Pulmonary artery endothelial cell (primary cell): ENCODE measurements around the gene RNF223. TPM values are rescaled to one million over a fixed set of nuclear protein-coding genes. Genes with fewer than 3 reads are reported as not detected.
"Not testable (repeated sequence)": the region's sequence is repeated elsewhere in the genome, so short reads cannot be mapped to it uniquely, and the experiment has no call there.

ENCODE experiments used
- DNase-seq: peaks from one replicate; pipeline ENCODE4 v3.0.0-alpha.2; 2011; ENCODE audit warnings: low read depth, low spot score
- total RNA-seq: library from RNA; depleted of rRNA; stranded (reverse); fragments of >200 nt; gene quantifications from 2 replicates; pipeline ENCODE4 v1.2.3, GENCODE V29; 2014

Gene RNF223
- total RNA-seq, 1 donor from 2014 or later: not detected

- no peak for DNase-seq
These were observed 36.5 kb upstream of the RNF223 start for GRCh38 chr1:1110561-1110971.

DNA sequence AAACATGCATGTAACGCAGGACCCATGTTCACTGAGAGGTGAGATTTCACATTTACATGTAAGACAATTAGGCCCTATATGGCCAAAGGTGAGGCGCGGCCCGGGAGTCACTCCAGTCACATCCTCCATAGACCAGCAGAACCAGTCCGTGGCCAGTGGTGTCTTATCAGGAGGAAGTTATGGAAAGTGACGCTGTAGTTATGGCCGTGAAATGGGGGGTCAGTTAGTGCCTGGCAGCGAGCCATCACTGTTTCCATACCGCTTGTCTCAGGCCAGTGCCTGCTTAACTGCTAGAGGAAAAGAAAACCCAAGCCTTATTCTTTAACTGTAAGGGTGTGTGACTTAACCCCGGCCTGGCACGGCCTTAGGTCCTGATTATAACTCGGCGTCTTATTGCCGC is 35.6 kb upstream of the RNF223 start:
- DNase-seq: no peak

GRCh38 chr1:1106510-1107221 is 32.6 kb upstream of the RNF223 start:
- DNase-seq: no peak

DNA sequence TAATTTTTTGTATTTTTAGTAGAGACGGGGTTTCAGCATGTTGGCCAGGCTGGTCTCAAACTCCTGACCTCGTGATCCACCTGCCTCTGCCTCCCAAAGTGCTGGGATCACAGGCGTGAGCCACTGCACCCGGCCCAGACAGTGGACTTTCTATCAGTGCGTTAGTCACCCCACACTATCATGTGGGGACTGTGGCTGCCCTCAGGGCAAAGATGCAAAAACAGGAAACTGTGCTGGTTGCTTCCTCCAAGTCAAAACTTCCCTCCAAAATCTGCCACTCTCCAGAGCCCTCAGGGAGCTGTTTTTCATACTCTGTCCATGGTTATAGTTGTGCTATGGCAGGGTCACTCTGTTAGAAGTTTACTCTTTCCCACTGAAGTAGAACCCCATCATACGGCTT is 30.0 kb upstream of the RNF223 start:
- DNase-seq: not testable (repeated sequence)

DNA sequence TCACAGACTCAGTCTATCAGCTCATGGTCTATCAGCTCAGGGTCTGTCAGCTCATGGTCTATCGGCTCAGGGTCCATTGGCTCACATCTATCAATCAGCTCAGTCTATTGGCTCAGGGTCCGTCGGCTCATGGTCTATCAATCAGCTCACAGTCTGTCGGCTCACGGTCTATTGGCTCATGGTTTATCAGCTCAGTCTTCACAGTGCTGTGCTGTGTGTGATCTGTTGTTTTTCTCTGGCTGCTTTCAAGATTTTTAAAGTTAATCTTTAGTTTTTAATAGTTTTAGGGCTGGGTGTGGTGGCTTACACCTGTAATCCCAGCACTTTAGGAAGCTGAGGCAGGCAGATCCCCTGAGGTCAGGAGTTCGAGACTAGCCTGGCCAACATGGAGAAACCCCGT is 27.4 kb upstream of the RNF223 start:
- DNase-seq: no peak

- DNase-seq: no peak
These were observed 26.2 kb upstream of the RNF223 start for GRCh38 chr1:1100296-1100695.

GRCh38 chr1:1099506-1100183 is 25.5 kb upstream of the RNF223 start:
- DNase-seq: no peak

GRCh38 chr1:1098681-1099421 is 24.7 kb upstream of the RNF223 start:
- DNase-seq: no peak

DNA sequence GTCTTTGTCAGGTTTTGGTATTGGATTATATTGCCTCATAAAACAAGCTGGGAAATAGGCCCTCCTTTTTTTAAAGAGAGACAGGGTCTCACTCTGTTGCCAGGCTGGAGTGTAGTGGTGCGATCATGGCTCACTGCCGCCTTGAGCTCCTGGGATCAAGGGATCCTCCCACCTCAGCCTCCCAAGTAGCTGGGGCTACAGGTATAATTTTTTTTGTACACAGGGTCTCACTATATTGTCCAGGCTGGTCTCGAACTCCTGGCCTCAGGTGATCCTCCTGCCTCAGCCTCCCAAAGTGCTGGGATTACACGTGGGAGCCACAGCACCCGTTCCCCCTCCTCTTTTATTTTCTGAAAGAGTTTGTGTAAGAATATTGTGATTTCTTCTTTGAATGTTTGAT is 22.0 kb upstream of the RNF223 start:
- not testable (repeated sequence) for DNase-seq

DNA sequence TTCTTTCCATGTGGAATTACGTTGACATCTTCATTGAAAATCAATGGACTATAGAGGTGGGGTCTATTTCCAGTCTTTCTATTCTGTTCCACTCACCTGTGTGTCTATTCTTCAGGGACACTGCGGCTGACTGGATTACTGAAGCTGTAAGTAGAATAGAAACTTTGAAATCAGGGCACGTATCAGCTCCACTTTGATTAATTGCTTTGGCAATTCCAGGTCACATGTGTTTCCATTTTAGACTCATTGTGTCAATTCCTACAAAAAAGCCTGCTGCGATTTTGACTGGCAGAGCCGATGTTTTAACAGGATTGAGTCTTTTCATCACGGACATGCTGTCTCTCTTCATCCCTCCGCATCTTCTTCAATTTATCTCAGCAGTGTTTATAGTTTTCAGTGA is 20.9 kb upstream of the RNF223 start:
- no peak for DNase-seq

DNA sequence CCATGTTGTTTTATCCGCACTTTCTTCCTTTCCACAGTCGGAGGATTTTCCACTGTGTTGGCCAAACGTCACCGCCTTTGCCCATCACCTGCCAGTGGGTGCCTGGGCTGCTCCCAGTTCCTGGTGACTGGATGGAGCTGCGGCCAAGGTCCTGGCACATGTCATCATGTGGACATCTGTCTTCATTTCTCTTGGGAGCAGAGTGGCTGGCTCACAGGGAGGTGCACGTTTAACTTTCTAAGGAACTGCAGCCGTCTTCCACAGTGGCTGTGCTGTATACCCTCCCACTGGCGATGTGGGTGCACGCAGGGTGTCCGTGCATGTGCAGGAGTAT is 19.5 kb upstream of the RNF223 start:
- no peak for DNase-seq

DNA sequence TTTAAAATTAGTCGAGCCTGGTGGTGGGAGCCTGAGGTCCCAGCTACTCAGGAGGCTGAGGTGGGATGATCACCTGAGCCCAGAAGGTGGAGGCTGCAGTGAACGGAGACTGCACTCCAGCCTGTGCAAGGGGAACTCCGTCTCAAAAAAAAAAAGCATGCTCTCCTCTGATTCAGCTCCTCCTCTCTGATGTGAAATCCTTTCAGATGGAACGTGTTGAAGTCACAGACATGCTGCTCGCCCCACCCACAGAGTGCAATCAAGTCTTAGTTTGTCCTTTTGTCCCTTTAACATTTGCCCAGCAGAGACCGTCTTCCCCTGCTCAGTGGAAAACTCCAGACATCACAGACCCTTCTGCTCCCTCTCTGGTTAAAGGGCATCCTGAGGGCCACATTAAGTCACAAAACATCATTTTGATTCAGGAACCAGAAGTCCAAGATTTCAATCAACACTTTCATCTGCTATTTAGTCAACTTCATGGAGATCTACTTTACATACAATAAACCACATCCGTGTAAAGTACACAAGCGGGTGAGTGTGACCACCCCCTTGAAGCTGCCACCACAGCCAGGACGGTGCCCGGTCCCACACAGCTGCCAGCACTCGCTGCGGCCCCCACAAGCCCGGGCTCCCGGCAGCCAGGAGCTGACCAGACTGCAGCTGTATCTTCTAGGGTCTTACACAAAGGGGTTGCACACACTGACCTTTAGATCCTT is 18.9 kb upstream of the RNF223 start:
- no peak for DNase-seq

DNA sequence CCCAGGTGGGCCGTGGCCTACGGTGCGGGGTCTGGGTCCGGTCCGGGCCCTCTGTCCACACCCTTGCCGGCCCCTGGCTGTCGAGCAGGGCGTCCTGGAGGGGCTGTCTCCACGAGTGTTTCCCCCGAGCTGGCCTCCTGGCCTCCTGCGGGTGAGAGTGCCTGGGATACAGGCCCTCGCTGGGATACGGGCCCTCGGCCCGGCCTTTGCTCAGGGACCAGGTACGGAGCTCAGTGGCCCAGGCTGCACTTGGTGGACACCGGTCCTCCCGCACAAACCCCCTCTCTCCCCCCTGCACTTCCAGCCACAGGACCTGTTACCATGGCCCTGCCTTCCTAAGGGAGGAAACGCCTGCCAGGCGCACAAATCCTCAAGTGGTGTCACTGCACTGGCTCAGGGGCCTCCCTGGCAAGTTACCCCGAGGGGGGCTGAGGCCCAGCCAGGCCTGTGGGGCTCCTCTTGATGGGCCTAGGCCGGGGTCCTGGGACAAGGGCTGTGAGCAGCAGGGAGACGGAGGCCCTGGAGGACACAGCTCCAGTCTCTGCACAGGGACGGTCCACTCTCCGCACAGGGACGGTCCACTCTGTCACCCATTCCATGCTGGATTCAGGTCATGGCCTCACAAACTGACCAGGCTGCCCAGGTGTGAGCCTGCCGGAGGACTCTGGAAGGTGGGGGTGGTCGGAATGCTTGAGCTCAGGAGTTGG is 18.2 kb upstream of the RNF223 start:
- no peak for DNase-seq

DNA sequence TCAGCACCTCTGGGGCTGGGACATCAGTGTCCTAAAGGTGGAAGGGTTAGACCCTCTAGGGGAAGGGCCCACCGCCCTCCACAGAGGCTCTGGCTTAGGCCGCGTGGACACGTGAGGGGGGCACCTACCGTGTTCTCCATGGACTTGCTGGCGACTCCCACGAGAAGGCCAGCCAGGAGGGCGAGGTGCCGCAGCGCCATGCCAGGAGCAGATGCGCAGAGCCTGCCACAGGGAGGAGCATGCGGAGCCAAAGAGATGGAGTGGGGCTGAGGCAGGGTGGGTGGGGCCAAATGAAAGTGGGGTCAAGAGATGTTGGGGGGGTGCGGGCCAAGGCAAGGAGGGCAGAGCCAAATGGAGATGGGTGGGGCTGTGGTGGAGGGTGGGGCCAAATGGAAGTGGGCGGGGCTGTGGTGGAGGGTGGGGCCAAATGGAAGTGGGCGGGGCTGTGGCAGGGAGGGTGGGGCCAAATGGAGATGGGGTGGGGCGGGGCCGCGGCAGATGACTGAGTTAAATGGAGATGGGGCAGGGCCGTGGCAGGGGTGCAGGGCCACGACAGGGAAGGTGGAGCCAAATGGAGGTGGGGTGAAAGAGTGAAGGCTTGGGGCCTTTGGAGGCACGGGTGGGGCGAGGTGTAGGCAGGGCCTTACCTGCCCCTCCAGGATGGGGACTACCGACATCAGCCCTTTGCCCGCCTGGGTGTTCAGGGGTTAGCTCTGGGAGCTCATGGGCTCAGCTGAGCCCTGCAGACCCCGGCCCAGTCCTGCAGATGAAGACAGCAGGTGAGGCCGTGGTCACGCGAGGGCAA is 17.4 kb upstream of the RNF223 start:
- DNase-seq: no peak

- no peak for DNase-seq
These were observed 16.6 kb upstream of the RNF223 start for GRCh38 chr1:1090424-1091343.

DNA sequence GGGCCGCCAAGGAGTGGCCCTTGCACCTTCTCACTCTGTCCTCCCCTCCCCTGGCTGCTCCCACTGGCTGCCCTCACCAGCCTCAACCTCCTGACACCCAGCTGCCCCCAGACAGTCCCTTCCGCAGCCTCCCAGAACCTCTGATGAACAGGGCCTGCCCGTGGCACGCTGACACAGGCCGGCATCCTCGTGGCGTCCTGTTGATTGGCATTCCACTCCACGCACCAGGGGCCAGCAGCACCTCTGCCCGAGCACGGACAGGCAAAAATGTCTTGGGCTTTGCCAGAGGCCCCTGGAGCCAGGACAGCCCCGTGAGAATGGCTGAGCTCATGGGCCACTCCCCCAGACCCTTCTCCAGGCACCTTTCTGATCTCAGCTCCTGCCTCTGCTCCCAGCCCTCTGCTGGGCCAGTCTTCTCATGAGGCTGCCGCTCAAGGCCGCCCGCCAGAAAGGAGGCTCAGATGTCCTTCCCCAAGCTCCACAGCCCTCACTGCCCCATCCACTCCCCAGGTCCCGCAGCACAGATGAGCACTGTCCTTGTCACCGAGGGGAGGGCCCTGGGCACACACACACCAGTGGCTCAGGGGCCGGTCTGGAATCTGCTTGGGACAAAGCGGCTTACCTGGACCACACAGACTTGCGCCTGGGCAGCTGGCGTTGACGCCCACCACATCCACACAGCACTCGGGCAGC is 15.8 kb upstream of the RNF223 start:
- DNase-seq: no peak

- DNase-seq: no peak
These were observed 14.9 kb upstream of the RNF223 start for GRCh38 chr1:1088801-1089680.
